MG63 (cell line): ENCODE measurements around the gene GTF2A1. TPM values are rescaled to one million over a fixed set of nuclear protein-coding genes. Genes with fewer than 3 reads are reported as not detected.

Experiments
- DNase-seq: peaks from one replicate; pipeline ENCODE4 v3.0.0-alpha.2; 2020
- H3K27me3 ChIP-seq: fragments of 250-450 bp; sonication (Bioruptor Pico); 2 replicates; pipeline ENCODE4 v1.5.1; 2020; ENCODE audit warnings: mild to moderate bottlenecking, moderate library complexity
- H3K36me3 ChIP-seq: fragments of 250-450 bp; sonication (Bioruptor Pico); 2 replicates; pipeline ENCODE4 v1.5.1; 2020; ENCODE audit warnings: mild to moderate bottlenecking, moderate library complexity
- H3K4me3 ChIP-seq: fragments of 250-450 bp; sonication (Bioruptor Pico); 2 replicates; pipeline ENCODE4 v1.5.1; 2020; ENCODE audit warnings: mild to moderate bottlenecking, moderate library complexity
- H3K9me3 ChIP-seq: fragments of 250-450 bp; sonication (Bioruptor Pico); 2 replicates; pipeline ENCODE4 v1.5.1; 2020; ENCODE audit warnings: mild to moderate bottlenecking, moderate library complexity
- total RNA-seq: library from RNA; depleted of rRNA; stranded (reverse); fragments of >200 nt; shearing (Covaris generic); gene quantifications from 2 replicates; pipeline ENCODE4 v1.2.3, GENCODE V29; 2014; ENCODE audit warnings: low replicate concordance; rRNA removed

GTF2A1 gene
- total RNA-seq, 1 experiment from 2014 or later: 22.8 TPM

DNA sequence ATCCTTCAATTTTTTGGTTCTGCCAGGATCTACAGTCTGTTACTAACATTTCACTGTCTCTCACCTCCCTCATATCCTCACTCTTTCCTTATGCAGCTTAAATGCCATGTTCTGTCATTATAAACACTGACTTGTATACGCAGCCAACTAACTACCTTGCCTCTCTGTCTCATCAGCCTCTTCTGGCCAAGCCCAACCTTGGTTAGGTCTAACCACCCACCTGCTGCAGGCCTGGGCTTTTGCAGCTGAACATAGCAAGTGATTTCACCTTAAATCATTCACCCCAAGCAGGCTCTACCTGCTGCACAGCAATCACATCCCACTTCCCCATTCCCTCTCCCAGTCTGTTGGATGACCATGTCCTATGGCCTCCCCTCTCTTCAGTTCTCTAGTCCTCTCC lies 91.5 kb downstream of the GTF2A1 start:
- Histone ChIP-seq H3K4me3 (no peak overlapping the region), H3K27me3 (no peaks in the 10 kb centered on the region), H3K36me3 (no peaks in the 10 kb centered on the region)

DNA sequence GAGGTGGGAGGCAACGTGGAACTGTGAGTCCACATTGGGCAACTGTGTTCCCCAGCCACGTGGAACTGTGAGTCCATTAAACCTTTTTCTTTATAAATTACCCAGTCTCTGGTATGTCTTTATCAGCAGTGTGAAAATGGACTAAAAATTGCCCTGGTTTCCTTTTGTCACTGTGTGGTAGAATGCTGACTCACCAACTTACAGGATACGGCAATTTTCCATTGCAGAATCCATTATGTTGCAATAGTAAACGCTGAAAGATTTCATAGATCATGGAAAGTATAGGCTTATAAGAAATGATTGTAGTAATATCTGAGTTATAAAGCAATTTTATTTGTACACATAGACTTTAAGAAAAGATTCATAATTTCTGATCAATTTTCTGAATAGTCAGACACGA lies 93.0 kb downstream of the GTF2A1 start:
- no peak for DNase-seq
- H3K36me3 ChIP-seq: no peaks in the 10 kb centered on the region
- H3K4me3 ChIP-seq: no peak overlapping the region
- no peaks in the 10 kb centered on the region for H3K27me3 ChIP-seq
- H3K9me3 ChIP-seq: no peaks in the 10 kb centered on the region

More for the DNA sequence above, 91.5 kb downstream of the GTF2A1 start:
- H3K9me3 ChIP-seq: no peaks in the 10 kb centered on the region
- DNase-seq: no peak

DNA sequence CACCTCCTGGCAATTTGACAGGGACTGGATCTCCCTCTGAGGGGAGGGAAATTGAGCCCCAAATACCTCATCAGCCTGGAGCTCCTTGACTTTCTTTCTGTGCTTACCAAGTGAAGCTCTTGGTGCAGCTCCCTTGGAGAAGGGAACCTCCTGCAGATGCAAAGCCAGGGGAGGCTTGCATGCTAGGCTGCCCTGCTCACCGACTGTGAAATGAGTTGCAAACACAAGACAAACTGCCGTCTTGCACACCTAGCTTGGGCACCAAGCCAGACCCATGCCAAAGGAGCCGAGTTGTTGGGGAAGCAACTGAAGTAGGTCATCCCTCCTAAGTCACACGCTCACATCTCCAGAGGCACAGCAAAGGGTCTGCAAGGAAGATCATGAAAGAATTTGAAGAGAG lies 95.2 kb downstream of the GTF2A1 start:
- Histone ChIP-seq H3K9me3 (no peaks in the 10 kb centered on the region), H3K27me3 (no peaks in the 10 kb centered on the region), H3K4me3 (no peak overlapping the region), H3K36me3 (no peaks in the 10 kb centered on the region)
- no peak for DNase-seq

Other genes starting within 250 kb of the GTF2A1 start
- not detected in 2 replicates for gene STON2, start 179.4 kb upstream of the GTF2A1 start, total RNA-seq